Astrocyte (in vitro differentiated cells and primary cell): ENCODE results near the gene ELMO1. TPM values are rescaled to one million over a fixed set of nuclear protein-coding genes. Genes with fewer than 3 reads are reported as not detected.
A peak's percentile ranks its signal among the peaks of the same experiment; 100 is the strongest.

ENCODE experiments used
- DNase-seq: peaks from one replicate; pipeline ENCODE4 v3.0.0-alpha.2; 2010; ENCODE audit warnings: low read depth
- FAIRE-seq: peaks from 2 replicates; lab custom pipeline; 2011; peaks lifted over from hg19 to GRCh38; lab: Jason Lieb, UNC
- H2AFZ ChIP-seq: 2 replicates; pipeline ENCODE4 v1.6.0; 2012; ENCODE audit warnings: low read depth, low read length, inconsistent platforms
- H3K27ac ChIP-seq: 2 replicates; pipeline ENCODE4 v1.5.1; 2011; ENCODE audit warnings: low read depth, low read length, inconsistent platforms
- H3K27me3 ChIP-seq: 2 replicates; pipeline ENCODE4 v1.6.0; 2011; ENCODE audit warnings: low read length, inconsistent platforms; ENCODE audit not compliant: insufficient read depth
- H3K36me3 ChIP-seq: 2 replicates; pipeline ENCODE4 v1.5.1; 2011; ENCODE audit warnings: low read length, inconsistent platforms; ENCODE audit not compliant: insufficient read depth
- H3K4me1 ChIP-seq: 2 replicates; pipeline ENCODE4 v1.5.1; 2011; ENCODE audit warnings: low read length, inconsistent platforms; ENCODE audit not compliant: insufficient read depth
- H3K4me2 ChIP-seq: 2 replicates; pipeline ENCODE4 v1.6.0; 2012; ENCODE audit warnings: low read length, inconsistent platforms
- H3K4me3 ChIP-seq: 2 replicates; pipeline ENCODE4 v1.5.1; 2011; ENCODE audit warnings: low read depth, mild to moderate bottlenecking, low read length, inconsistent platforms; ENCODE audit not compliant: insufficient read depth
- H3K79me2 ChIP-seq: 2 replicates; pipeline ENCODE4 v1.6.0; 2012; ENCODE audit warnings: mild to moderate bottlenecking, low read length, inconsistent platforms; ENCODE audit not compliant: insufficient read depth
- H3K9ac ChIP-seq: 2 replicates; pipeline ENCODE4 v1.6.0; 2012; ENCODE audit warnings: mild to moderate bottlenecking, low read length, inconsistent platforms
- H3K9me3 ChIP-seq: 2 replicates; pipeline ENCODE4 v1.5.1; 2012; ENCODE audit warnings: low read depth, mild to moderate bottlenecking, low read length, inconsistent platforms; ENCODE audit not compliant: insufficient read depth
- H4K20me1 ChIP-seq: 2 replicates; pipeline ENCODE4 v1.6.0; 2012; ENCODE audit warnings: low read length, inconsistent platforms; ENCODE audit not compliant: insufficient read depth
- H3K27ac Mint-ChIP-seq: one replicate; pipeline ENCODE4 v1.8.0; 2021; ENCODE audit warnings: mild to moderate bottlenecking, mixed read lengths; ENCODE audit not compliant: unreplicated experiment
- H3K27me3 Mint-ChIP-seq: one replicate; pipeline ENCODE4 v1.8.0; 2021; ENCODE audit warnings: low read depth, mixed read lengths; ENCODE audit not compliant: unreplicated experiment
- H3K36me3 Mint-ChIP-seq: one replicate; pipeline ENCODE4 v1.8.0; 2021; ENCODE audit warnings: low read depth, mixed read lengths; ENCODE audit not compliant: unreplicated experiment
- H3K4me1 Mint-ChIP-seq: one replicate; pipeline ENCODE4 v1.8.0; 2021; ENCODE audit warnings: low read depth, mixed read lengths; ENCODE audit not compliant: unreplicated experiment
- H3K4me3 Mint-ChIP-seq: one replicate; pipeline ENCODE4 v1.8.0; 2021; ENCODE audit warnings: mild to moderate bottlenecking, moderate library complexity, mixed read lengths; ENCODE audit not compliant: unreplicated experiment
- H3K9me3 Mint-ChIP-seq: one replicate; pipeline ENCODE4 v1.8.0; 2021; ENCODE audit warnings: mild to moderate bottlenecking, mixed read lengths; ENCODE audit not compliant: unreplicated experiment
- EZH2 ChIP-seq: IDR thresholded peaks from 2 replicates; pipeline ENCODE4 v1.6.1; 2012; ENCODE audit warnings: mild to moderate bottlenecking, low read length, inconsistent platforms; ENCODE audit not compliant: insufficient read depth
- total RNA-seq: library from RNA; stranded (reverse); gene quantifications from 2 replicates; pipeline ENCODE4 v1.2.1, GENCODE V29; 2021
- TF ChIP-seq, protein P1 (sequence below): IDR thresholded peaks from 2 replicates; pipeline ENCODE4 v1.5.1; 2011; ENCODE audit warnings: low read depth, mild to moderate bottlenecking, inconsistent platforms, low read length, moderate library complexity; ENCODE audit not compliant: insufficient read depth

The ELMO1 gene
- total RNA-seq, 1 donor from 2014 or later, result 20.4 TPM

DNA sequence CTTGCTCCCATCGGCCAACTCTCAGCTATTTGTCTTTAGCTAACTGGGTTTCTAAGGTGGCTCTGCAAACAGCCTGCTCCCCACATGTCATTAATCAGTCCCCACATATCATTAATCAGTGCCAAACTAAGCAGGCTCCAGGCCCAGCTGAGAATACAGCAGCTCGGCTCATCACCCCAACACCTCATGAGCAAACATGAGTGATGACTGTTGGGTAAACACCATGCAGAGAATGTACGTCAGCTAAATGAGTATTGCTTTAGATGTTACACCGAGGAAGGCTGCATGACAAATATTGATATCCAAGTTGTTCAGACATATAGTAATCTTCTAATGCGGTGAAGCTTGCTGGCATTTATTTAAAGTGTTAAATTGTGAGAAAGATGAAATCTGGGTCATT is 536.9 kb downstream of the ELMO1 start:
- Histone ChIP-seq H3K4me1 (no peaks in the 10 kb centered on the region), H3K27ac (no peak overlapping the region), H2AFZ (no peak overlapping the region), H4K20me1 (no peaks in the 10 kb centered on the region), H3K4me2 (no peak overlapping the region), H3K79me2 (no peaks in the 10 kb centered on the region), H3K9me3 (no peaks in the 10 kb centered on the region), H3K27me3 (no peaks in the 10 kb centered on the region), H3K9ac (no peak overlapping the region), H3K36me3 (no peaks in the 10 kb centered on the region), H3K4me3 (no peak overlapping the region)
- FAIRE-seq (no peak), DNase-seq (peak; percentile 32)
- H3K4me1 Mint-ChIP-seq, result no peaks in the 10 kb centered on the region
- no peaks in the 10 kb centered on the region for H3K9me3 Mint-ChIP-seq
- no peaks in the 10 kb centered on the region for H3K27me3 Mint-ChIP-seq
- TF ChIP-seq EZH2, result no peak
- TF ChIP-seq, protein P1, sequence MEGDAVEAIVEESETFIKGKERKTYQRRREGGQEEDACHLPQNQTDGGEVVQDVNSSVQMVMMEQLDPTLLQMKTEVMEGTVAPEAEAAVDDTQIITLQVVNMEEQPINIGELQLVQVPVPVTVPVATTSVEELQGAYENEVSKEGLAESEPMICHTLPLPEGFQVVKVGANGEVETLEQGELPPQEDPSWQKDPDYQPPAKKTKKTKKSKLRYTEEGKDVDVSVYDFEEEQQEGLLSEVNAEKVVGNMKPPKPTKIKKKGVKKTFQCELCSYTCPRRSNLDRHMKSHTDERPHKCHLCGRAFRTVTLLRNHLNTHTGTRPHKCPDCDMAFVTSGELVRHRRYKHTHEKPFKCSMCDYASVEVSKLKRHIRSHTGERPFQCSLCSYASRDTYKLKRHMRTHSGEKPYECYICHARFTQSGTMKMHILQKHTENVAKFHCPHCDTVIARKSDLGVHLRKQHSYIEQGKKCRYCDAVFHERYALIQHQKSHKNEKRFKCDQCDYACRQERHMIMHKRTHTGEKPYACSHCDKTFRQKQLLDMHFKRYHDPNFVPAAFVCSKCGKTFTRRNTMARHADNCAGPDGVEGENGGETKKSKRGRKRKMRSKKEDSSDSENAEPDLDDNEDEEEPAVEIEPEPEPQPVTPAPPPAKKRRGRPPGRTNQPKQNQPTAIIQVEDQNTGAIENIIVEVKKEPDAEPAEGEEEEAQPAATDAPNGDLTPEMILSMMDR, result no peak
- no peak overlapping the region for H3K4me3 Mint-ChIP-seq
- no peaks in the 10 kb centered on the region for H3K36me3 Mint-ChIP-seq
- H3K27ac Mint-ChIP-seq, result no peak overlapping the region

DNA sequence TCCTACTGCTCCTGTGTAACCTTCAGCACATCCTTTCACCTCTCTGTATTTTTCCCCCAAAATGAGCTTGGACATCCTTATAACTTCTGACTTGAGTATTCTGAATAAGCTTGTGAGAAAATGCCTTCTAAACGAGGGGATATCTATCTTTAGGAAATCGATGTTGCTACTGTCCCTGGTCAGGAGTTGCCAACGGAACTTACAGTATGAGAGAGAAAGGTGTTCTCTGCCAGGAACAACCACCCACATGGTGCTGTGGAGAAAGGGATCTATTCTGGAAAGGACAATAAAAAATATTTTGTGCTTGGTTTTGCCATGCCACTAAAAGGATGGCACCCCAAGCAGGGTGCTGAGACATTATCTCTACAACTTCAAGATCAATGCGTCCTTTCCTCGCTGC is 537.8 kb downstream of the ELMO1 start:
- Mint-ChIP-seq H3K9me3 (no peaks in the 10 kb centered on the region), H3K36me3 (no peaks in the 10 kb centered on the region), H3K27ac (no peak overlapping the region), H3K4me1 (no peaks in the 10 kb centered on the region), H3K27me3 (no peaks in the 10 kb centered on the region), H3K4me3 (no peak overlapping the region)
- Histone ChIP-seq H3K36me3 (no peaks in the 10 kb centered on the region), H3K4me1 (no peaks in the 10 kb centered on the region), H2AFZ (no peak overlapping the region), H3K4me3 (no peak overlapping the region), H3K79me2 (no peaks in the 10 kb centered on the region), H3K9ac (no peak overlapping the region), H4K20me1 (no peaks in the 10 kb centered on the region), H3K9me3 (no peaks in the 10 kb centered on the region), H3K27me3 (no peaks in the 10 kb centered on the region), H3K27ac (no peak overlapping the region), H3K4me2 (no peak overlapping the region)
- FAIRE-seq (no peak), DNase-seq (no peak)
- TF ChIP-seq, protein P1, result no peak
- TF ChIP-seq EZH2, result no peak

DNA sequence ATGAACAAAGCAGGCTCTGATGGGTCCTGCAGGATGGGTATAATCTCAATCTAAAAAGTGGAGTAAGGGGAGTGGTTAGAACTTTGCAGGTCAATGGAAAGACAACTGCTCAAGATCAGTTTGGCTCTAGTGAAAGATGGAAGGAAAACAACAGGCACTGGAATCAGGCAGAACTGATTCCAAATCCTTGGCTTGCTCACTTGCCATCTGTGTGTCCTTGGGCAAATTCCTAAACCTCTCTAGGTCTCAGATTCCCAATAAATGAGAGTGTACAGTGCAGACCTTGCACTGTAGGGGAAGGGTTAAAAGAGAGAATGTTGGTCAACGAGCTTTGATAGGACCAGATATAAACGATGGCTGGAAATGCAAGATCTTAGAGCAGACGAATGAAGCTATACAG is 538.3 kb downstream of the ELMO1 start:
- no peak overlapping the region for H2AFZ ChIP-seq
- TF ChIP-seq, protein P1, result no peak
- no peak for TF ChIP-seq EZH2
- Mint-ChIP-seq H3K4me1 (no peaks in the 10 kb centered on the region), H3K4me3 (no peak overlapping the region), H3K36me3 (no peaks in the 10 kb centered on the region), H3K9me3 (no peaks in the 10 kb centered on the region), H3K27me3 (no peaks in the 10 kb centered on the region), H3K27ac (no peak overlapping the region)
- no peak overlapping the region for H3K27ac ChIP-seq
- no peaks in the 10 kb centered on the region for H3K4me1 ChIP-seq
- H3K4me2 ChIP-seq, result no peak overlapping the region
- no peaks in the 10 kb centered on the region for H3K9me3 ChIP-seq
- no peak overlapping the region for H3K9ac ChIP-seq
- no peaks in the 10 kb centered on the region for H3K36me3 ChIP-seq
- no peaks in the 10 kb centered on the region for H3K79me2 ChIP-seq
- FAIRE-seq, result no peak
- H4K20me1 ChIP-seq, result no peaks in the 10 kb centered on the region
- no peak overlapping the region for H3K4me3 ChIP-seq
- no peaks in the 10 kb centered on the region for H3K27me3 ChIP-seq
- DNase-seq, result no peak
